Neutrophil (primary cell): ENCODE results near the gene TIMM23B.
"Not testable (repeated sequence)": the region's sequence is repeated elsewhere in the genome, so short reads cannot be mapped to it uniquely, and the experiment has no call there.

Experiments
- H3K27ac ChIP-seq: fragments of 200-600 bp; sonication (generic); 2 replicates; pipeline ENCODE4 v1.5.1; 2016; ENCODE audit warnings: mild to moderate bottlenecking, moderate library complexity
- H3K27me3 ChIP-seq: fragments of 200-600 bp; sonication (generic); 2 replicates; pipeline ENCODE4 v1.6.0; 2016; ENCODE audit warnings: mild to moderate bottlenecking
- H3K36me3 ChIP-seq: fragments of 200-600 bp; sonication (generic); 2 replicates; pipeline ENCODE4 v1.5.1; 2017
- H3K4me1 ChIP-seq, 2 experiments: fragments of 200-600 bp in 1 of 2; sonication (generic) in 1 of 2; 1 replicate in 1 of 2; 2 replicates in 1 of 2; pipeline versions ENCODE4 v1.5.1 to v1.6.1; 2013 to 2016; ENCODE audit warnings: low read depth in 1 of 2, low read length in 1 of 2, mild to moderate bottlenecking in 1 of 2, moderate library complexity in 1 of 2; ENCODE audit not compliant: control insufficient read depth in 1 of 2, insufficient read depth in 1 of 2
- H3K4me3 ChIP-seq, 2 experiments: fragments of 200-600 bp in 1 of 2; sonication (generic) in 1 of 2; 1 replicate in 1 of 2; 2 replicates in 1 of 2; pipeline ENCODE4 v1.5.1; 2013 to 2016; ENCODE audit warnings: low read depth in 1 of 2, low read length in 1 of 2, mild to moderate bottlenecking in 1 of 2, moderate library complexity in 1 of 2
- H3K9me3 ChIP-seq: fragments of 200-600 bp; sonication (generic); 2 replicates; pipeline ENCODE4 v1.5.1; 2016

TIMM23B gene

DNA sequence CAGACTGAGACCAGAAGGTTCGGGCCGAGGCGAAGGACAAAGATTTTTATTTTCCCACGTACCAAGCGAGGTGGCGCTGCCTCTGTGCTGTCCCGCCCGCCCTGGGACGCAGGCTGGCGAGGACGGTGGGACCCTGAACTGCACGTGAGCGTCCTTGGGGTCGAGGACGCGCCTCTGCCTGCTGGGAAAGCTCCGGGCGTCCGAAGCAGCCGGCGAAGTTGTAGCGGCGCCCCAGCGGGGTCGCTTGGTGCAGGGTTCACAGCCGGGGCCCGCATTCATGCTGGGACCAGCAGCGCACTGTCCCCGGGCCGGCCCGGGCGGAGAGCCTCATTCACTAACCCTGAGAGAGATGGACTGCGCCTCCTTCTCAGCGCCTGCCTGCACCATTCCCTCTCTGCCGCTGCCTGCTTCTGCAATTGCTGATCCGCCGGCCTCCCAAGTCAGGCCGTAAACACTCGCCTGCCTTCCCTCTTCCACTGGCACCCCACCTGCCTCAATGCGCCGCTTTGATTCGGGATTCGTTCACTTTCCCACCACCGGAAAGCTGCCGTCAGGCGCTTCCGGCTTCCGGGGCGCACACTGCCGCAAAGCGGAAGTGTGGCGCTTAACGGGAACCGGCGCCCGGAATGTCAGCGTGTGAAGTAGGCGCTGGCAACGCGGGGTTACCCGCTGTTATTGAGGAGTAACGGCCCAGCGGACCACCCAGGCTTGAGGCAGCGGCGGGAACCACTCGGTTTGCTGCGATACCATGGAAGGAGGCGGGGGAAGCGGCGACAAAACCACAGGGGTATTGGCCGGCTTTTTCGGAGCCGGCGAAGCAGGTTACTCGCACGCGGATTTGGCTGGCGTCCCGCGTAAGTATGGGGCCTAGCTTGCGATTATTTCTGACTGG lies at the start of gene TIMM23B, which contains the start of gene PARG:
TIMM23B (plus strand) TSS at position 607 of the 892 bp plus-strand sequence; CDS start at position 749, 142 bp downstream.
PARG (minus strand) TSS at position 581 of the 892 bp plus-strand sequence; CDS start at position 279, 302 bp downstream.
- Histone ChIP-seq H3K27ac (peak within 1 kb of the TSS; percentile 73), H3K4me3 (peak within 1 kb of the TSS; percentile 79 to 85), H3K4me1 (peaks cover 8 to 14% of the 10 kb centered on the region in 2 experiments)
- not testable (repeated sequence) for H3K27me3 ChIP-seq, H3K9me3 ChIP-seq, H3K36me3 ChIP-seq

- not testable (repeated sequence) for H3K4me3 ChIP-seq, H3K9me3 ChIP-seq, H3K36me3 ChIP-seq, H3K27me3 ChIP-seq, H3K27ac ChIP-seq, H3K4me1 ChIP-seq
Observed at GRCh38 chr10:49899999-49900398, 41.9 kb upstream of the TIMM23B start.

GRCh38 chr10:49900406-49900805 lies 41.4 kb upstream of the TIMM23B start:
- H3K4me3 ChIP-seq, H3K9me3 ChIP-seq, H3K36me3 ChIP-seq, H3K27ac ChIP-seq, H3K27me3 ChIP-seq, H3K4me1 ChIP-seq: not testable (repeated sequence)

DNA sequence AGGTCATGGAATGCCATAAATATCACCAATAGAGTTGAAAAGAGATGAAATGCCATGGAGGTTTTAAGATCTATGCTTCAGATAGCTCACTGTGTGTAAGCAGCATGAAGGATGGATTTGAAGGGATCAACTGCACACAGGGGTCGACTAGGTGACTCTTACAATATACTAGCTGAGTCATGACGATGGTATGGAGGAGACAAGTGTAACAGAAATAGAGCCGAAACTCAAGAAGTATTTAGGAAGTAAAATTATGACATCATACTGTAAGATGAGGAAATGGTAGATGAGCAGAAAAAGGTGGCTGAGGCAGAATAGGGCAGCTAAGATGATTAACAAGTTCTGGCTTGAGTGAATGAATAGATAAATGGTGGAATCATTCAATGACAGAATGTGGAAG lies 38.0 kb upstream of the TIMM23B start:
- H3K4me1 ChIP-seq, H3K27me3 ChIP-seq, H3K9me3 ChIP-seq, H3K4me3 ChIP-seq, H3K36me3 ChIP-seq, H3K27ac ChIP-seq: not testable (repeated sequence)

- H3K4me3 ChIP-seq, H3K36me3 ChIP-seq, H3K9me3 ChIP-seq, H3K4me1 ChIP-seq, H3K27me3 ChIP-seq, H3K27ac ChIP-seq: not testable (repeated sequence)
Observed at GRCh38 chr10:49908290-49909080, 33.4 kb upstream of the TIMM23B start.

DNA sequence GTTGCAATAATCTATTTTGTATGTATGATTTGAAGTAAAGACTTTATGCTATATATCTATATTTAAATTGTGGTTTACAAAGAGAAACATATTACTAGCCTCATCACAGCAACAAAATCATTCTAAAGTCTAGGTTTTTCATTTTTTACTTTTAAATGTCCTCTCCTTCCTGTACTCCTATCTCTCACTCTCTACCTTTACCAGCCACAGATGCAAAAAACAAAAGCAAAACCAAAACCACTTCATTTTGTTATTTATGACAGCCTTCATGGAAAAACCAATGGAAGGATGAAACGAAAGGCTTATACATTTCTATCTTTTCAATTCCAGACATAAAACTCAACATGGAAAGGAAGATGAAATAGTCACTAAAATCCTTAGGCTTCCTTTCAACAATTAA lies 31.6 kb upstream of the TIMM23B start:
- H3K27me3 ChIP-seq, H3K36me3 ChIP-seq, H3K9me3 ChIP-seq, H3K4me1 ChIP-seq, H3K4me3 ChIP-seq, H3K27ac ChIP-seq: not testable (repeated sequence)

GRCh38 chr10:49916451-49916850 lies 25.4 kb upstream of the TIMM23B start:
- H3K27me3 ChIP-seq, H3K9me3 ChIP-seq, H3K4me3 ChIP-seq, H3K27ac ChIP-seq, H3K4me1 ChIP-seq, H3K36me3 ChIP-seq: not testable (repeated sequence)

DNA sequence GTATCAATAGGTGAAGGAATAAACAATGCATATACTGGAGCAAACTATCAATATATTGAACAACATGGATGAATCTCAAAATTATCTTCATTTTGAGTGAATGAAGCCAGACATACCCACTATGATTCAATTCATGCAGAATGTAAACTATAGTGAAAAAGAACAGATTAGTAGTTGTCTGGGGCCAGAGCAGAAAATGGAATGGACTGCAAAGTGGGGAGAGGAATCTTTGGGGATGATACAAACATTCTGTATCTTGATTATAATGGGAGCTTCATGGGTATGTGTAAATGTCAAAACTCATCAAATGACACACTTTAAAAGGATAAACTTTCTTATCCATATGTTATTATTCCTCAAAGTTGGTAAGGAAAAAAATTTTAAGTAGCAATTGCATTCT lies 23.9 kb upstream of the TIMM23B start:
- not testable (repeated sequence) for H3K4me3 ChIP-seq, H3K4me1 ChIP-seq, H3K27ac ChIP-seq, H3K9me3 ChIP-seq, H3K36me3 ChIP-seq, H3K27me3 ChIP-seq

DNA sequence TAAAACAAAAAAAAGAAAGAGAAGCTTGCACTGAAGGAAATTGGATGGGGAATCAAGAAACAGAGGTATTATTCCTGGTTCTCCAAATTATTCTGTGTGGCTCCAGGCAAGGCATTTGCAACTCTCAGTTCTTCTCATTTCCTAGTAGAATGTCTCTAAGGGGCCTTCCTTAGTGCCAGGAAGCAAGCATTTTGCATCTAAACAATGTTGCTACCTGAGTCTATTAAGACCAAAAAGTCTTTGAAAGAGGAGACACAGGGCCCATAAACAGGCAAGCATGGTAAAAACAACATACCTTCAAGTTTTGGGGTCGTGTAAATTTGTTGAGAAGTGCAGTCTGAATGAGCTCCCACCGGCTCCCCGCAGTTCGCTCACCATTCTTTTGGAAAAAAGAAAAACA lies 19.8 kb upstream of the TIMM23B start:
- not testable (repeated sequence) for H3K9me3 ChIP-seq, H3K4me1 ChIP-seq, H3K27me3 ChIP-seq, H3K4me3 ChIP-seq, H3K27ac ChIP-seq
- peaks cover 15% of the 10 kb centered on the region for H3K36me3 ChIP-seq

- H3K27me3 ChIP-seq, H3K4me3 ChIP-seq, H3K9me3 ChIP-seq, H3K4me1 ChIP-seq, H3K27ac ChIP-seq: not testable (repeated sequence)
- peaks cover 15% of the 10 kb centered on the region for H3K36me3 ChIP-seq
Observed at GRCh38 chr10:49923572-49923971, 18.3 kb upstream of the TIMM23B start.

DNA sequence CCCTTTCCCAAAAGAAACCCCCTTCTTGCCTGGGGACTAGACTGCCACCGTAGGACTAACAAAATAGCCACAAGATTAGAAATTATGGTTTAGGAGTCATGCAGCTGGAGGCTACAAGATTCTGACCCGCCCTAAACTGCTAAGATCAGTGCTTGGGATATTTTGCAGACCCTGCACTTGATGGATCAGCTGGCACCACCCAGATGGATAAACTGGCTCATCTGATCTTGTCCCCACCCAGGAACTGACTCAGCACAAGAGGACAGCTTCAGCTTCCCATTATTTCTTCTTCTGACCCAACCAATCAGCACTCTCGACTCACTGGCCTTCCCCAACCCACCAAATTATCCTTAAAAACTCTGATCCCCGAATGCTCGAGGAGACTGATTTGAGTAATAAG lies 10.6 kb upstream of the TIMM23B start:
- not testable (repeated sequence) for H3K4me3 ChIP-seq, H3K27me3 ChIP-seq, H3K27ac ChIP-seq, H3K4me1 ChIP-seq, H3K36me3 ChIP-seq, H3K9me3 ChIP-seq

- not testable (repeated sequence) for H3K9me3 ChIP-seq, H3K36me3 ChIP-seq, H3K4me1 ChIP-seq, H3K27me3 ChIP-seq, H3K27ac ChIP-seq, H3K4me3 ChIP-seq
Observed at GRCh38 chr10:49931959-49932728, 9.7 kb upstream of the TIMM23B start.

DNA sequence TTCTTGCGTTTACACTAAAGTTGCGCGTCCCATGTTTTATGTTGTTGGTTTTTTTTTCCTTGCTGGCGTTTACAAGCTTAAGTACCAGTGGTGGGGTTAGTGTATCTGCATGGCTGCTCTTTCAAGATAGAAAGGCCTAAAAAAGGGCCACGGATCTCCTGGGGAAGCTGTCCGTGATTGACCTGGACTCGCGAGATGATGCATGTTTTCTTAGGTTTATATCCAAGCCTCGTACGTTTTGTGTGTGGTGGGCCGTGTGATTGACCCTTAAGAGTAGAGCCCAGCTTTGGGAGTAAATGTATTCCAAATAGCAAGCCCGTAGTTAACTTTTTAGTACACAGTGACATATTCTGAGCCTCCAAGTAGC lies 469 bp downstream of the TIMM23B start:
- peak overlapping the region; percentile 79 to 85 for H3K4me3 ChIP-seq
- H3K27ac ChIP-seq: peak overlapping the region; percentile 73
- not testable (repeated sequence) for H3K9me3 ChIP-seq, H3K36me3 ChIP-seq, H3K27me3 ChIP-seq
- peaks cover 8 to 14% of the 10 kb centered on the region in 2 experiments for H3K4me1 ChIP-seq
